HL-60 (cell line): ENCODE data around the gene SPATA12.

ENCODE experiments used
- DNase-seq, 2 experiments: peaks; one replicate each; pipeline ENCODE4 v3.0.0-alpha.2; 2010 to 2020; ENCODE audit warnings: low read depth in 1 of 2, low spot score in 1 of 2
- H3K27ac ChIP-seq: fragments of 250-450 bp; sonication (Bioruptor Pico); replicated peaks from 2 replicates; pipeline ENCODE4 v1.5.1; 2020; ENCODE audit warnings: mild to moderate bottlenecking, moderate library complexity
- H3K27me3 ChIP-seq: fragments of 250-450 bp; sonication (Bioruptor Pico); 2 replicates; pipeline ENCODE4 v1.5.1; 2021; ENCODE audit warnings: mild to moderate bottlenecking, moderate library complexity; ENCODE audit not compliant: insufficient read depth, poor library complexity, severe bottlenecking
- H3K4me3 ChIP-seq: replicated peaks from 2 replicates; pipeline ENCODE4 v1.5.1; 2011; ENCODE audit warnings: mild to moderate bottlenecking, control low read depth, low read length; ENCODE audit not compliant: insufficient read depth
- GABPA ChIP-seq: IDR thresholded peaks from 2 replicates; pipeline ENCODE4 v1.6.1; 2012; ENCODE audit warnings: low read depth
- POLR2AphosphoS5 ChIP-seq: IDR thresholded peaks from 2 replicates; pipeline ENCODE4 v1.6.1; 2012; ENCODE audit warnings: low read depth
- SPI1 ChIP-seq: IDR thresholded peaks from 2 replicates; pipeline ENCODE4 v1.6.1; 2012; ENCODE audit warnings: low read depth, mild to moderate bottlenecking, borderline replicate concordance
- TF ChIP-seq, protein P1 (sequence below): IDR thresholded peaks from 2 replicates; pipeline ENCODE4 v1.6.1; 2012; ENCODE audit warnings: low read depth; ENCODE audit not compliant: insufficient replicate concordance
- TF ChIP-seq, protein P2 (sequence below): IDR thresholded peaks from one replicate; pipeline ENCODE4 v1.5.1; 2011; ENCODE audit warnings: low read length, control low read depth, inconsistent platforms; ENCODE audit not compliant: insufficient read depth

The SPATA12 gene

GRCh38 chr3:57086201-57086600, 25.7 kb downstream of the SPATA12 start:
- Histone ChIP-seq H3K27me3 (no peaks in the 10 kb centered on the region), H3K27ac (no peak overlapping the region), H3K4me3 (no peak overlapping the region)
- DNase-seq: no peak
- TF ChIP-seq, protein P1, sequence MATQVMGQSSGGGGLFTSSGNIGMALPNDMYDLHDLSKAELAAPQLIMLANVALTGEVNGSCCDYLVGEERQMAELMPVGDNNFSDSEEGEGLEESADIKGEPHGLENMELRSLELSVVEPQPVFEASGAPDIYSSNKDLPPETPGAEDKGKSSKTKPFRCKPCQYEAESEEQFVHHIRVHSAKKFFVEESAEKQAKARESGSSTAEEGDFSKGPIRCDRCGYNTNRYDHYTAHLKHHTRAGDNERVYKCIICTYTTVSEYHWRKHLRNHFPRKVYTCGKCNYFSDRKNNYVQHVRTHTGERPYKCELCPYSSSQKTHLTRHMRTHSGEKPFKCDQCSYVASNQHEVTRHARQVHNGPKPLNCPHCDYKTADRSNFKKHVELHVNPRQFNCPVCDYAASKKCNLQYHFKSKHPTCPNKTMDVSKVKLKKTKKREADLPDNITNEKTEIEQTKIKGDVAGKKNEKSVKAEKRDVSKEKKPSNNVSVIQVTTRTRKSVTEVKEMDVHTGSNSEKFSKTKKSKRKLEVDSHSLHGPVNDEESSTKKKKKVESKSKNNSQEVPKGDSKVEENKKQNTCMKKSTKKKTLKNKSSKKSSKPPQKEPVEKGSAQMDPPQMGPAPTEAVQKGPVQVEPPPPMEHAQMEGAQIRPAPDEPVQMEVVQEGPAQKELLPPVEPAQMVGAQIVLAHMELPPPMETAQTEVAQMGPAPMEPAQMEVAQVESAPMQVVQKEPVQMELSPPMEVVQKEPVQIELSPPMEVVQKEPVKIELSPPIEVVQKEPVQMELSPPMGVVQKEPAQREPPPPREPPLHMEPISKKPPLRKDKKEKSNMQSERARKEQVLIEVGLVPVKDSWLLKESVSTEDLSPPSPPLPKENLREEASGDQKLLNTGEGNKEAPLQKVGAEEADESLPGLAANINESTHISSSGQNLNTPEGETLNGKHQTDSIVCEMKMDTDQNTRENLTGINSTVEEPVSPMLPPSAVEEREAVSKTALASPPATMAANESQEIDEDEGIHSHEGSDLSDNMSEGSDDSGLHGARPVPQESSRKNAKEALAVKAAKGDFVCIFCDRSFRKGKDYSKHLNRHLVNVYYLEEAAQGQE: no peak
- TF ChIP-seq POLR2AphosphoS5: no peak
- TF ChIP-seq GABPA: no peak
- no peak for TF ChIP-seq SPI1
- TF ChIP-seq, protein P2, sequence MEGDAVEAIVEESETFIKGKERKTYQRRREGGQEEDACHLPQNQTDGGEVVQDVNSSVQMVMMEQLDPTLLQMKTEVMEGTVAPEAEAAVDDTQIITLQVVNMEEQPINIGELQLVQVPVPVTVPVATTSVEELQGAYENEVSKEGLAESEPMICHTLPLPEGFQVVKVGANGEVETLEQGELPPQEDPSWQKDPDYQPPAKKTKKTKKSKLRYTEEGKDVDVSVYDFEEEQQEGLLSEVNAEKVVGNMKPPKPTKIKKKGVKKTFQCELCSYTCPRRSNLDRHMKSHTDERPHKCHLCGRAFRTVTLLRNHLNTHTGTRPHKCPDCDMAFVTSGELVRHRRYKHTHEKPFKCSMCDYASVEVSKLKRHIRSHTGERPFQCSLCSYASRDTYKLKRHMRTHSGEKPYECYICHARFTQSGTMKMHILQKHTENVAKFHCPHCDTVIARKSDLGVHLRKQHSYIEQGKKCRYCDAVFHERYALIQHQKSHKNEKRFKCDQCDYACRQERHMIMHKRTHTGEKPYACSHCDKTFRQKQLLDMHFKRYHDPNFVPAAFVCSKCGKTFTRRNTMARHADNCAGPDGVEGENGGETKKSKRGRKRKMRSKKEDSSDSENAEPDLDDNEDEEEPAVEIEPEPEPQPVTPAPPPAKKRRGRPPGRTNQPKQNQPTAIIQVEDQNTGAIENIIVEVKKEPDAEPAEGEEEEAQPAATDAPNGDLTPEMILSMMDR: no peak

- TF ChIP-seq, protein P1: no peak
- TF ChIP-seq GABPA: no peak
- TF ChIP-seq, protein P2: no peak
- no peak for TF ChIP-seq SPI1
- no peak for TF ChIP-seq POLR2AphosphoS5
- Histone ChIP-seq H3K27ac (no peak overlapping the region), H3K27me3 (no peaks in the 10 kb centered on the region), H3K4me3 (no peak overlapping the region)
- no peak for DNase-seq
Observed at GRCh38 chr3:57087361-57088092, 27.1 kb downstream of the SPATA12 start.

DNA sequence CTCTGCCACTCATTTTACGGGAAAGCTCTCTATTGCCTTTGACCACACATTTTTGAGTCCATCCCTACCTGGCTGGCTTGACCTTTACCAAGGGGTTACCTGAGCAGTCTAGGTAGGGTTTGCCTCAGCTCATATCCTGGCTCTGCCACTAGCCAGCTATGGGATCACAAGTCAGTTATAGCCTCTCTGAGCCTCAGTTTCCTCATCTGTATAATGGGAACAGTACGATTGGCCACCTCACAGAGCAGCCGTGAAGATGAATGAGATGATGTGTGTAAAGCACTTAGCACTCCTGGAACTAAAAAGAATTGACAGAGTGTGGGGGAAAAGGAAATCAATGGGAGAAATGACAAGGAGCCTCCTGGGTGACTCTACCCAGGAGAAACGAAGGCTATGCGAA, 28.0 kb downstream of the SPATA12 start:
- Histone ChIP-seq H3K27ac (no peak overlapping the region), H3K27me3 (no peaks in the 10 kb centered on the region), H3K4me3 (no peak overlapping the region)
- DNase-seq: no peak
- TF ChIP-seq, protein P2: no peak
- TF ChIP-seq GABPA (no peak), SPI1 (no peak), POLR2AphosphoS5 (no peak)
- TF ChIP-seq, protein P1: no peak
